T-helper 1 cell treated with Interleukin-12 subunit alpha and Interleukin-12 subunit beta and Interleukin-4 antibody, amounts not matched to agents 30 μg/mL and 1 μg/mL, for 36 hours (primary cell): ENCODE data around the gene SCUBE2.

Experiments
- H3K27ac Mint-ChIP-seq: one replicate; pipeline ENCODE4 v1.8.0; 2021; ENCODE audit warnings: mild to moderate bottlenecking, mixed read lengths
- H3K27me3 Mint-ChIP-seq: one replicate; pipeline ENCODE4 v1.8.0; 2021; ENCODE audit warnings: low read depth, mixed read lengths
- H3K36me3 Mint-ChIP-seq: one replicate; pipeline ENCODE4 v1.8.0; 2021; ENCODE audit warnings: low read depth, mixed read lengths
- H3K4me1 Mint-ChIP-seq: one replicate; pipeline ENCODE4 v1.8.0; 2021; ENCODE audit warnings: low read depth, mixed read lengths
- H3K4me3 Mint-ChIP-seq: one replicate; pipeline ENCODE4 v1.8.0; 2021; ENCODE audit warnings: mild to moderate bottlenecking, moderate library complexity, mixed read lengths
- H3K9me3 Mint-ChIP-seq: one replicate; pipeline ENCODE4 v1.8.0; 2021; ENCODE audit warnings: mixed read lengths

SCUBE2 gene

GRCh38 chr11:8973121-8973520 lies 118.3 kb downstream of the SCUBE2 start:
- no peaks in the 10 kb centered on the region for H3K4me1 Mint-ChIP-seq
- H3K27me3 Mint-ChIP-seq = no peaks in the 10 kb centered on the region
- H3K27ac Mint-ChIP-seq = no peak overlapping the region
- H3K36me3 Mint-ChIP-seq = no peaks in the 10 kb centered on the region
- no peak overlapping the region for H3K4me3 Mint-ChIP-seq
- no peaks in the 10 kb centered on the region for H3K9me3 Mint-ChIP-seq

GRCh38 chr11:8971924-8972316 lies 119.5 kb downstream of the SCUBE2 start:
- Mint-ChIP-seq H3K27ac (no peak overlapping the region), H3K4me3 (no peak overlapping the region), H3K9me3 (no peaks in the 10 kb centered on the region), H3K4me1 (peaks cover 2% of the 10 kb centered on the region), H3K27me3 (no peaks in the 10 kb centered on the region), H3K36me3 (no peaks in the 10 kb centered on the region)

- no peaks in the 10 kb centered on the region for H3K36me3 Mint-ChIP-seq
- H3K27me3 Mint-ChIP-seq = no peaks in the 10 kb centered on the region
- H3K9me3 Mint-ChIP-seq = no peaks in the 10 kb centered on the region
- no peak overlapping the region for H3K27ac Mint-ChIP-seq
- H3K4me3 Mint-ChIP-seq = no peak overlapping the region
- H3K4me1 Mint-ChIP-seq = peaks cover 2% of the 10 kb centered on the region
Observed at GRCh38 chr11:8971196-8971923, 120.0 kb downstream of the SCUBE2 start.
